Endothelial cell of umbilical vein (primary cell): ENCODE data around the gene STAU1. TPM values are rescaled to one million over a fixed set of nuclear protein-coding genes. Genes with fewer than 3 reads are reported as not detected.

Experiments used
- BruUV-seq: library from RNA; stranded (reverse); fragments of 400-500 nt; replicated peaks from 2 replicates; lab custom pipeline; 2021; lab: Mats Ljungman, UMichigan
- CTCF ChIA-PET: fragments of 300-600, 350-600 bp; sonication (Branson Sonifier 250); formaldehyde crosslinking; loops from one replicate; lab custom pipeline; 2021; ENCODE audit warnings: antibody characterized with exemption, inconsistent platforms; lab: Charles Lee
- POLR2A ChIA-PET: fragments of 300-600, 350-600 bp; sonication (Branson Sonifier 250); formaldehyde crosslinking; loops from one replicate; lab custom pipeline; 2021; ENCODE audit warnings: antibody characterized with exemption, inconsistent platforms; lab: Charles Lee
- DNase-seq: peaks from one replicate; pipeline ENCODE4 v3.0.0-alpha.2; 2011; ENCODE audit warnings: low read depth, low spot score
- FAIRE-seq: peaks from 2 replicates; lab custom pipeline; 2011; peaks lifted over from hg19 to GRCh38; lab: Jason Lieb, UNC
- H2AFZ ChIP-seq: 2 replicates; pipeline ENCODE4 v1.6.0; 2012; ENCODE audit warnings: low read depth, low read length, control low read depth, inconsistent platforms
- H3K27ac ChIP-seq: 2 replicates; pipeline ENCODE4 v1.5.1; 2011; ENCODE audit warnings: low read depth, mild to moderate bottlenecking, control low read depth, low read length, moderate library complexity; ENCODE audit not compliant: insufficient read depth
- H3K27me3 ChIP-seq, 2 experiments: 2 replicates each; pipeline versions ENCODE4 v1.6.0 to v1.6.1; 2011; ENCODE audit warnings: low read length in 2 of 2, mixed read lengths in 1 of 2; ENCODE audit not compliant: control insufficient read depth in 2 of 2, insufficient read depth in 2 of 2
- H3K36me3 ChIP-seq, 2 experiments: 2 replicates in 1 of 2; 3 replicates in 1 of 2; pipeline ENCODE4 v1.5.1; 2011; ENCODE audit warnings: low read length in 2 of 2, mild to moderate bottlenecking in 1 of 2, moderate library complexity in 1 of 2; ENCODE audit not compliant: control insufficient read depth in 2 of 2, insufficient read depth in 2 of 2; ENCODE audit errors: extremely low read depth in 1 of 2
- H3K4me1 ChIP-seq: 3 replicates; pipeline ENCODE4 v1.5.1; 2011; ENCODE audit warnings: mild to moderate bottlenecking, low read length; ENCODE audit not compliant: control insufficient read depth, insufficient read depth; ENCODE audit errors: extremely low read depth
- H3K4me2 ChIP-seq: 2 replicates; pipeline ENCODE4 v1.6.1; 2011; ENCODE audit warnings: low read length, control low read depth, mixed read lengths; ENCODE audit not compliant: insufficient read depth
- H3K4me3 ChIP-seq, 3 experiments: fragments of 200-600 bp in 1 of 3; sonication (generic), shearing (Covaris generic) in 1 of 3; replicated peaks in 1 of 3; 2 replicates each; pipeline ENCODE4 v1.5.1; 2011 to 2016; ENCODE audit warnings: control low read depth in 3 of 3, low read length in 3 of 3, mild to moderate bottlenecking in 2 of 3, inconsistent platforms in 1 of 3, low read depth in 1 of 3, moderate library complexity in 1 of 3; ENCODE audit not compliant: insufficient read depth in 1 of 3
- H3K79me2 ChIP-seq: 2 replicates; pipeline ENCODE4 v1.6.0; 2012; ENCODE audit warnings: low read length, inconsistent platforms; ENCODE audit not compliant: control insufficient read depth, insufficient read depth
- H3K9ac ChIP-seq: replicated peaks from 2 replicates; pipeline ENCODE3; 2011; ENCODE audit warnings: low read length, control low read depth; ENCODE audit not compliant: insufficient read depth; ENCODE audit errors: extremely low read depth
- H3K9me1 ChIP-seq: replicated peaks from 3 replicates; pipeline ENCODE4 v1.6.0; 2011; ENCODE audit warnings: mild to moderate bottlenecking, low read length; ENCODE audit not compliant: control insufficient read depth, insufficient read depth; ENCODE audit errors: extremely low read depth
- H3K9me3 ChIP-seq: replicated peaks from 2 replicates; pipeline ENCODE4 v1.5.1; 2012; ENCODE audit warnings: low read length, inconsistent platforms; ENCODE audit not compliant: control insufficient read depth, insufficient read depth
- H4K20me1 ChIP-seq: replicated peaks from 2 replicates; pipeline ENCODE3; 2011; ENCODE audit warnings: mild to moderate bottlenecking, low read length; ENCODE audit not compliant: control insufficient read depth, insufficient read depth; ENCODE audit errors: extremely low read depth
- EZH2 ChIP-seq: IDR thresholded peaks from 2 replicates; pipeline ENCODE4 v1.6.1; 2012; ENCODE audit warnings: borderline replicate concordance, low read depth, mild to moderate bottlenecking, moderate library complexity, low read length, inconsistent platforms; ENCODE audit not compliant: severe bottlenecking
- FOS ChIP-seq: IDR thresholded peaks from 2 replicates; pipeline ENCODE4 v1.6.1; 2011; ENCODE audit warnings: mild to moderate bottlenecking, low read length, moderate library complexity, borderline replicate concordance; ENCODE audit not compliant: insufficient read depth
- GATA2 ChIP-seq: IDR thresholded peaks from 2 replicates; pipeline ENCODE4 v1.7.0; 2011; ENCODE audit warnings: low read depth, mild to moderate bottlenecking, moderate library complexity, mixed read lengths, low read length; ENCODE audit not compliant: insufficient read length, insufficient read depth
- JUN ChIP-seq: IDR thresholded peaks from 2 replicates; pipeline ENCODE4 v1.6.1; 2011; ENCODE audit warnings: borderline replicate concordance, low read depth; ENCODE audit not compliant: insufficient read length, insufficient read depth
- MYC ChIP-seq: IDR thresholded peaks from one replicate; pipeline ENCODE4 v1.6.1; 2011; ENCODE audit warnings: mild to moderate bottlenecking, low read depth, low read length
- POLR2A ChIP-seq: IDR thresholded peaks from 2 replicates; pipeline ENCODE4 v1.6.1; 2012; ENCODE audit warnings: low read depth, mild to moderate bottlenecking, control low read depth, low read length
- POLR2AphosphoS5 ChIP-seq: IDR thresholded peaks from 2 replicates; pipeline ENCODE4 v1.6.1; 2012; ENCODE audit warnings: low read depth, mild to moderate bottlenecking, control low read depth, low read length, moderate library complexity; ENCODE audit not compliant: insufficient read depth
- dilution Hi-C: fragments of 300-500 bp; cut with MboI; formaldehyde crosslinking; loops from one replicate; pipeline ENCODE4 v1.15.0; 2019; ENCODE audit warnings: low sequenced_read_pairs; ENCODE audit not compliant: extremely low pct_ligation_motif_present
- intact Hi-C: fragments of 100-400 bp; cut with micrococcal nuclease; formaldehyde crosslinking; loops from one replicate; pipeline ENCODE4 v1.10.0; 2022
- polyA plus RNA-seq, 4 experiments: library from polyadenylated mRNA; depleted of rRNA in 3 of 4; stranded (reverse) in 3 of 4; unstranded in 1 of 4; fragments of >200 nt; gene quantifications; 2 replicates each; pipeline versions ENCODE4 v1.2.1 to v1.2.3, GENCODE V29; 2011 to 2012; ENCODE audit warnings: missing spikeins in 1 of 4
- total RNA-seq: library from RNA; stranded (reverse); gene quantifications from 2 replicates; pipeline ENCODE4 v1.2.3, GENCODE V29; 2021
- TF ChIP-seq, protein P1 (sequence below): IDR thresholded peaks from 2 replicates; pipeline ENCODE4 v1.6.1; 2011; ENCODE audit not compliant: insufficient read depth, insufficient read length
- TF ChIP-seq, protein P2 (sequence below), 2 donors: IDR thresholded peaks; 1 replicate in 1 of 2; 2 replicates in 1 of 2; pipeline ENCODE4 v1.5.1; 2011; ENCODE audit warnings: low read length in 2 of 2, mild to moderate bottlenecking in 2 of 2, moderate library complexity in 2 of 2, control low read depth in 1 of 2, inconsistent platforms in 1 of 2, low read depth in 1 of 2; ENCODE audit not compliant: insufficient read depth in 1 of 2; ENCODE audit errors: extremely low read depth in 1 of 2

STAU1 gene
- total and polyA plus RNA-seq, 2 donors (not counting 3 experiments of a cell fraction or from before 2014, with no cell fraction given): 53.1 to 98.1 TPM

DNA sequence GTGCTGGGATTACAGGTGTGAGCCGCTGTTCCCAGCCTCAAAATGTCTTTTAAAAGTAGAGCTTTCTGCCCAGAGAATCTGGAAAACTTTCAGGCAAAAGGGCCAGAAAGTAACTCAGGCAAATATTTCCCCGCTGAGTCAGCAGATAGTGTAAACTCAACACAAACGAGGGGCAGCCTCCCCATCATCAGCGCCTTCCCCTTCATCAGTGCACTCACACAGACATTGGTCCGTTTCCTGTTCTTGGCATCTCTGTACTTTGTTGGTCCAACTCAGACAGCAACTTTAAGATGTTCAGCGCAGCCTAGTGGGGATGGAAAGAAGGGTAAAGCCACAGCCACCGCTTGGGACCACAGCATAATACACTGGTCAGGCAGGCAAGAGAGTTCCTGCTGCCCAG lies 72.6 kb downstream of the STAU1 start:
- Histone ChIP-seq H3K79me2 (no peaks in the 10 kb centered on the region), H2AFZ (no peak overlapping the region), H4K20me1 (no peaks in the 10 kb centered on the region), H3K27ac (no peak overlapping the region), H3K9ac (no peak overlapping the region), H3K4me2 (no peak overlapping the region), H3K4me3 (no peak overlapping the region), H3K4me1 (no peaks in the 10 kb centered on the region), H3K36me3 (peaks cover 16 to 47% of the 10 kb centered on the region in 2 experiments), H3K9me1 (no peaks in the 10 kb centered on the region), H3K27me3 (no peaks in the 10 kb centered on the region), H3K9me3 (no peaks in the 10 kb centered on the region)
- no peak for DNase-seq
- CTCF ChIA-PET: no interaction called here
- dilution Hi-C loops: no loop called here
- POLR2A ChIA-PET: no interaction called here
- intact Hi-C loops: no loop called here
- no peak for FAIRE-seq
- BruUV-seq: no TSS peak
- TF ChIP-seq GATA2 (no peak), MYC (no peak), POLR2A (no peak), FOS (no peak), POLR2AphosphoS5 (no peak), EZH2 (no peak), JUN (no peak)
- TF ChIP-seq, protein P1, sequence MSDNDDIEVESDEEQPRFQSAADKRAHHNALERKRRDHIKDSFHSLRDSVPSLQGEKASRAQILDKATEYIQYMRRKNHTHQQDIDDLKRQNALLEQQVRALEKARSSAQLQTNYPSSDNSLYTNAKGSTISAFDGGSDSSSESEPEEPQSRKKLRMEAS: no peak
- TF ChIP-seq, protein P2, sequence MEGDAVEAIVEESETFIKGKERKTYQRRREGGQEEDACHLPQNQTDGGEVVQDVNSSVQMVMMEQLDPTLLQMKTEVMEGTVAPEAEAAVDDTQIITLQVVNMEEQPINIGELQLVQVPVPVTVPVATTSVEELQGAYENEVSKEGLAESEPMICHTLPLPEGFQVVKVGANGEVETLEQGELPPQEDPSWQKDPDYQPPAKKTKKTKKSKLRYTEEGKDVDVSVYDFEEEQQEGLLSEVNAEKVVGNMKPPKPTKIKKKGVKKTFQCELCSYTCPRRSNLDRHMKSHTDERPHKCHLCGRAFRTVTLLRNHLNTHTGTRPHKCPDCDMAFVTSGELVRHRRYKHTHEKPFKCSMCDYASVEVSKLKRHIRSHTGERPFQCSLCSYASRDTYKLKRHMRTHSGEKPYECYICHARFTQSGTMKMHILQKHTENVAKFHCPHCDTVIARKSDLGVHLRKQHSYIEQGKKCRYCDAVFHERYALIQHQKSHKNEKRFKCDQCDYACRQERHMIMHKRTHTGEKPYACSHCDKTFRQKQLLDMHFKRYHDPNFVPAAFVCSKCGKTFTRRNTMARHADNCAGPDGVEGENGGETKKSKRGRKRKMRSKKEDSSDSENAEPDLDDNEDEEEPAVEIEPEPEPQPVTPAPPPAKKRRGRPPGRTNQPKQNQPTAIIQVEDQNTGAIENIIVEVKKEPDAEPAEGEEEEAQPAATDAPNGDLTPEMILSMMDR (IDR thresholded peaks at IDR 0.05; ENCODE audit: extremely low read depth in 1 of 2, insufficient read depth in 1 of 2, low read depth in 1 of 2, low read length in 2 of 2): no peak
